GM18858 (cell line): Measurements from ENCODE around the gene CORO6.

ENCODE experiments used
- ATAC-seq: cut with Tn5 transposase; IDR thresholded peaks from one replicate; pipeline ENCODE4 v1.9.1; 2021; ENCODE audit not compliant: unreplicated experiment

Gene CORO6

GRCh38 chr17:29578626-29579485, 43.9 kb downstream of the CORO6 start:
- no peak for ATAC-seq

DNA sequence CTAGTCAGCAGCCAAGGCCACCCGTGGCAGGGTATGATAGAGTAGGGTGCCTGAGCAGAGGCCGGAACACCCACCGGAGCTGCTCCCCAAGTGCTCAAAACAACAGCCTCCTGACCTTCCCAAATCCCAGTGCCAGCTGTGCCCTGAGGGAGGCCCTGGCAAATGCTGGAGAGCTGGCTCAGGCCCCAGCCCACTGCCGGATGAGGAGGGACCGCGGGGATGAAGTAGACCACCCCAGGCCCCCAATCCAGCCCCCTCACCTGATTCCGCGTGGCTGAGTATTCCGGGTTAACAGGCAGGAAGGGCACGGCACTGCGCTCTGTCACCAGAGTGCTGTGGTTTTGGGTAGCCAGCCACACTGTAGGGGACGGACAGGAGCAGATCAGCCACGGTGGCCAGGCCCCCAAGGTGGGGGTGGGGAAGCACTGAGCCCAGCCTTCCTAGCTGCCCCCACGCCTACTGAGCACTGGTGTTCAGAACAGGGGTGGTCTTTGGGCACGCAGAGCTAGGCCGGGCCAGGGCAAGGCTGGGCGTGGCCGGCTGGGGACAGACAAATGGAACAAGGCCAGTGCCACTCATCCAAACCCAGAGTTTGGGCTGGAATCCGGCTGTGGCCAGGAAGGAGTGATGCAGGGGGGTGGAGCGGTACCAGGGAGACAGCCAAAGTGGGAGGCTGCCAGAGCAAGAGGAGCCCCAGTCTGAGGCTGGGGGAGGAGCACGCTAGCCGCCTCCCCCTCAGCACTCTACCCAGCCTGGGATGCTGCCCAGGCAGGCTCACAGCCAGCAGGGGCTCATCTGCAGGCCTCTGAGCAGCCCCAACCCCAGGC, 45.1 kb downstream of the CORO6 start:
- ATAC-seq, result no peak

DNA sequence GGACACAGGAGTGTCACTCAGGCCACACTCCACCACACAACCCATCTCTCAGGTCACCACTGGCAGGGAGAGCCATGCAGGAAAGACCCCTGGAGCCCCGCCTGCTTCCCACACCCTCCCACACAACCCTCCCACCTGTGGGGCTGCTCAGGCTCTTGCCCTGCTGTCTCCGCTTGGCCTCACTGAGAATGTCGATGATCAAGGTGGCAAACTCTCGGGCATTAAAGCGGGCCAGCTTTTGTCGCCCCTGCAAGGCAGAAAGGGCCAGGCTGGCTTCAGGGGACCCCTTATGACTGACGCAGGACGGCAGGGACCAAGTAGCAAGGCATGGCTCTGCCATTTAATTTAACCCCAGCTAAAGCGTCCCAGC, 45.7 kb downstream of the CORO6 start:
- no peak for ATAC-seq

DNA sequence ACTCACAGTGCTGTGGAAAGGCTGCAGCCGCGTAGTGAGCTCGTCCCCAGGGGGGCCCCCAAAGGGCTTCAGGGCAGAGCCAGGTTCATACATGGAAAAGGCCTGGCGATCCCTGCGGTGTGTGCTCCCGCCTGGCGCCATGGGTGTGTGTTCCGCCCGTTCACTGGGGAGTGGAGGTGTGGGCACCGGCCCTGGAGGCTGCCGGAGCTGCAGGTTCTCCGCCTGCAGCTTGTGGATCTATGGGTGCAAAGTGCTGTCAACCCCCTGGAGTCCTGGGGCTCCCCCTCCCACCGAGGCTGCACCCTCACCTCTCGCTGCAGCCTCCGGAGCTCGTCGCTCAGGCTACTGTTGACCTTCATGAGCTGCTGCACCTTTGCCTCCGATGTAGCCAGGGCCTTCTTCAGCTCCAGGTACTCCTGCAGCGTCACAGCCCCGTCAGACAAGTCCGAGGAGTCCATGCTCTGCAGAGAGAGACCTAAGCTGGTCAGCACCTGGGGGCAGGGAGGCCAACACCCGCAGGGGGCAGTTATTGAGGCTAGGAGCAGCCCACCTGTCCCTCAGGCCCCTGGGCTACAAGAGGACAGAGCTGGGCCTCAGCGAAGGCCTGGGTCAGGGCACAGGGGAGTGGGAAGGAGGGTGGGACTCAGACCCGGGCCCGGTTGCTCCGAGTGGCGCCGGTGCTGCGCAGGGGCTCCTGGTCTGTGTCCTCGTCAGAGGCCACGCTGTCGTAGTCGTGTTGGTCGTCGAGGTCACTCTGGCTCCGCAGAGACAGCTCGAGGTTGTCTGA, 46.3 kb downstream of the CORO6 start:
- ATAC-seq, result no peak

DNA sequence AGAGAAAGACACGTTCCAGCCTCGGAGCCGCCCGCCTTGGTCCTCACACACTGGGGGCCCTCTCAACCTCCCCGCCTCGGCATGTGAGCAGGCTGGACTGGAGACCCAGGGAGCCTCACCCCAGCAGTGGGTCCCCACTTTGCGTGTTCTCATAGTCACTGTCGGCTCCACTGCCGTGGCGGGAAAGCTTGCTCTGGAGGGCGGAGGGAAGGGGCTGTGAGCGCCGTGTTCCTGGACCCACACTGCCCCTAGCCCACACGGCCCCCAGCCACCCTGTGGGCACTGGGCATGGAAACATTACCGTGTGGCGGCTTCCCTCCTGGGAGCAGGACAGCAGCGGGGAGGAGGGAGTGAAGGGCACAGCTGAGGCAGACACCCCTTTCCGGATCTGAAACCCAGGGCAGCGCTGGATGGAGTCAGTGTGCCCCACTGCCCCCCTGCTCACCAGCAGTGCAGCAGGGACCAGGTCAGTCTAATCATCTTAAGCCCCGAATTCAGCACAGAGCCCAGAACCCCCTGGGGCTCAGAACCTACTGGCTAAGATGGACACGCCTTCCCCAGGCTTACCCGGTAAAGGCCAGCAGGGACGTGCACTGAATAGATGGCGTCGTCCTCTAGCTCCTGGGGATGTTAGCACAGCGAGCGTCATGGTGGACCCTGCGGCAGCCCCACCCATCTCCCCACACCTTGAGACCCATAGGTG, 47.0 kb downstream of the CORO6 start:
- no peak for ATAC-seq

DNA sequence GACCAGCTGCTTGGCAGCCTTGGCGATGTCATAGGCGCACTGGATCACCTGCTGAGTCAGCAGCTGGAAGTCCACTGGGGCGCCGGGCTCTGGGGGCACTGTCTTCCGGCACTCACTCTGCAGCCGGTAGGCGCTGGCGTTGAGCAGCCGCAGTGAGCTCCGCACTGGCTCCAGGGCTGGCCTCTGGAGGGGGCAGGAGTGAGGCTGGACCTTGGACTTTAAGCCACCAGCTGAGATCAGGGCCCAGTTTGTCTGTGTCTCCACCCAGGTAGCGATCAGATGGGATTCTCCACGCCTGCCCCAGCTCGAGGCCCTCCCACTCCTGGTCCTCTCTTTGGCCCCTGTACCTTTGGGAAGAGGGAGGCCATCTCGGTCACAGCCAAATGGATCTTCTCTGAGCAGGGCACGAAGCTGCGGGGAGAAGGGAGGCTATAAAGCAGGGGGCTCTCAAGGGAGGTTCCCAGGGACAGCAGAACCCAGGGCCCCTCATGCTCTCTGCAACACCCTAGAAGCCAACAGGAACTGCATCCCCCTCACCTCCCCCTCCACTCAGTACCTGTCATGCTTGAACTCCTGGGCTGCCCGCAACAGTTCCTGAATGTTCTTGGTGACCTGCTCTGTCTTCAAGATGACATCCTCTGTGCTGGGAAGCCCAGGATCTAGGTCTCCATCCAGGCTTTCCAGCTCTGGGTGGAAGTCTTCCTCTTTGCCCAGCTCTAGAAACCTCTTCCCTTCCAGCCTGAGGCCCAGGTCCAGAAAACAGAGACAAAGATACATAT, 47.8 kb downstream of the CORO6 start:
- no peak for ATAC-seq

GRCh38 chr17:29573871-29574731, 48.6 kb downstream of the CORO6 start:
- no peak for ATAC-seq

GRCh38 chr17:29573558-29573869, 49.2 kb downstream of the CORO6 start:
- no peak for ATAC-seq

GRCh38 chr17:29572691-29573557, 49.8 kb downstream of the CORO6 start:
- no peak for ATAC-seq

GRCh38 chr17:29571883-29572681, 50.6 kb downstream of the CORO6 start:
- no peak for ATAC-seq

- ATAC-seq, result no peak
Measured at GRCh38 chr17:29571486-29571882, 51.2 kb downstream of the CORO6 start.

DNA sequence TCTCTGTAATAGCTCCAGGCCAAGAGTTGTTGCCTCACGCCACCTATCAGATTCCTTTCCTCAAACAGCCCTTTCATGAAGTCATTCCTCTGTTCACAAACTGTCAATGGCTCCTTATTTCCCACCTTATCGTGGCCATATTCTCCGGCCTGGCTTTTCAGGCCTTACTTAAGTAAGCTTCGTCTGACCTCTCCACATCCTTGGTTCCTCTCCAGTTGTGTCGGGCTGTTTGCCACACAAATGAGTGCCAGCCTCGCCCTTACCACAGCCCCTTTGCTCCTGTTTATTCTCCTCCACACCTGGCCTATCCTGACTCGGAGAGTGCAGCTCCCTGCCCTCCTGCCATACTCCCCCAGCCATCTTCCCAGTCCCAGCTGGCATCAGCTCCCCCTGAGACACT, 52.2 kb downstream of the CORO6 start:
- no peak for ATAC-seq

DNA sequence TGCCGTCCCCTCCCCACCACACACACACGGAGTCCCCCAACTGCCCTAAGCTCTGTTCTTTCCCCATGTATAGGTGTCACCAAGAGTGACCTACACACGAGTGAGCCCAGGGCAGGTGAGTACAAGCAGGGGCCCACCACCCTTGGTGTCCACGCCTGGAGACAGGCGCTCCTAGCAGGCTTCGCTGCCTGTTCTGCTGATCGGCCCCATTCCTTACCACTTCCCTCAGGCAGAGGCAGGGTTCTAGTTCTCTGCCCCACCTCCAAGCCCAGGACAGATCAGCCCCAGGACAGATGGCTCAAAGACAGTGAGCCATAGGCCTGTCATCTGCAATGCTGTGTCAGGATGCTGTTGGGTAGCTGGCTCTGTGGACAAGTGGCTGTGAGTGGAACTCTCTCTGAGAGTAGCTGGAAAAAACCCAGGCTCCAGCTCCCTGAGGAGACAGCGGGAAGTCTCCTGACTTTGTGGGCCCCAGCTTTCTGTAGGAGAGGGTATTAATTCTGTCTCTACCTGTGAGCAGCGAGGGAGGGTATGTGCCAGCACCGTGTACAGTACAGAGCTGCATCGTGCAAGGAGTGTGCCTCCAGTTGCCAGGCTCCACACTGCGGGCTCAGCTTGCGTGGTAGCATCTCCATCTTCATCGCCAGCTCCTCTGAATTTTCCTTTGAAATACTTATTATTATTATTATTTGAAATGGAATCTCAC, 53.3 kb downstream of the CORO6 start:
- ATAC-seq, result no peak

DNA sequence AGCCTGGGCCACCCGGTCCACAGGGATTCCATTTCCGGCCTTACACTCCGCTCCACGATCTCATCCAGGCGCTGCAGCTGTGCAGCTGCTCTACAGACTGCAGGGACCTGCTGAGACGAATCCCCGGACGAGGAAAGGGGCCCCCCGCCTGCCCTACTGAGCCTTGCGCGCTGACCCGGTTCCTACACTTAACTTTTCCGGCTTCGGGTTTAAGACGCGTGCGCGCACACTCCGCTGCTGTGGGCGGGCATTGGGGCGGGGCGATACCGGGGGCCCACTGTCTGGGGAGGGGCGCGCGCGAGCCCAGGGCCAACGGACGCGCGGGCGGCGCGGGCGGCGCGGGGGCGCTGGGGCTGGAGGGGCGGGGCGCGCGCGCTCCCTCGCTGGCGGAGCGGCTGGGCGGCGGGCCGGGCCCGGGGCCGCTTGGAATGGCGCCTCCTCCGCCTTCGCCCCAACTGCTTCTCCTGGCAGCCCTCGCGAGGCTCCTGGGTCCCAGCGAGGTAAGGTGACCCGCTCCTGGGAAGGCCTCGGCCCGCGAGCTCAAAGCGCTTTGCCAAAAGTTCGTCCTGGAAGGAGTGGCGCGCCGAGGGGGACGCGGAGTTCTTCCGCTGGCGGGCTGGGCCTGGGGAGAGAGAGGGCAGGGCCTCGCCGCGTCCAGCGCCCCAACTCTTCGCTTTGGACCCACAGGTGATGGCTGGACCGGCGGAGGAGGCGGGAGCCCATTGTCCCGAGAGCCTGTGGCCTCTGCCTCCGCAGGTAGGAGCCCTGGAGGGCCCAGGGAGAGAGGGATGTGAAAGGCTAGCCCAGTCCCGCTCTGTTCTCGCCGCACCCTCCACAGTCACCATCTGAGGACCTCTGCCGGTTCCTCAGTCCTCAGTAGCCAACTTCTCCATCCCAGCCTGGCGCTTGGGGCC, 54.1 kb downstream of the CORO6 start, which contains the start of gene TP53I13:
Gene TP53I13 (plus strand): TSS at position 371 of the 914 bp plus-strand sequence. CDS start 58 bp downstream, at position 429.
- no peak for ATAC-seq

GRCh38 chr17:29567554-29568330, 55.0 kb downstream of the CORO6 start:
- no peak for ATAC-seq
